GM21515 (cell line): ENCODE measurements around the gene HERC6.
A peak's percentile ranks its signal among the peaks of the same experiment; 100 is the strongest.
"Not testable (repeated sequence)": the region's sequence is repeated elsewhere in the genome, so short reads cannot be mapped to it uniquely, and the experiment has no call there.

Experiments
- ATAC-seq: cut with Tn5 transposase; IDR thresholded peaks from one replicate; pipeline ENCODE4 v1.9.1; 2021; ENCODE audit not compliant: unreplicated experiment

Gene HERC6

DNA sequence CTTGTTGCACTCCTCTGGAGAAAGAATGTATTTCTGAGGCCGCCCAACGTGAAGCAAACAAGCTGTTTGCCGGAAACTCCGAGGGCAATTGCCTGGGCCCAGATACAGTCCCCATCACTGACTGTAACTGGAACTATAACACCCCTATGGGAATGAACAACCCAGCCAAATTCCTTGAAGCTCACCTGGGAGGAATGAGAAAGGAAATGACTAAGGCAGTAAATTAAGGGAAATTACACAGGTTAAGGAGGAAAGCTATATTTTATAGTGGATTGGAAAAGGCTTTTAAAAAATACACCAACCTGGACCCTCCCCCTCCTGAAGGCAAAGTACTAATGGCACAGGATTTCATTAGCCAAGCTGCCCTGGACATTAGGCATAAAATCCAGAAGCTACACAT lies 66.6 kb downstream of the HERC6 start:
- ATAC-seq, result no peak

DNA sequence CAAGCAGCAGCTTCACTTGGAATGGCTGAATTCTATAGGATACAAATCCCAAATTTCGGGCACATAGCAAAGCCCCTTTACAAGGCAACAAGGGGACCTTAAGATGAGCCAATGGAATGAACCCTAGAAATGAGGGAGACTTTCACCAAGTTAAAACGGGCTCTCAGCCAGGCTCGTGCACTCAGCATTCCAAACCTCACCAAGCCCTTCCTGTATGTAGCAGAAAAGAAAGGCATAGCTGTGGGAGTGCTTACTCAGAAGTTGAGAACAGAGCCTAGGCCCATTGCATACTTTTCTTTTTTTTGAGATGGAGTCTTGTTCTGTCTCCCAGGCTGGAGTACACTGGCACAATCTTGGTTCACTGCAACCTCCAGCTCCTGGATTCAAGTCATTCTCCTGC lies 67.5 kb downstream of the HERC6 start:
- no peak for ATAC-seq

DNA sequence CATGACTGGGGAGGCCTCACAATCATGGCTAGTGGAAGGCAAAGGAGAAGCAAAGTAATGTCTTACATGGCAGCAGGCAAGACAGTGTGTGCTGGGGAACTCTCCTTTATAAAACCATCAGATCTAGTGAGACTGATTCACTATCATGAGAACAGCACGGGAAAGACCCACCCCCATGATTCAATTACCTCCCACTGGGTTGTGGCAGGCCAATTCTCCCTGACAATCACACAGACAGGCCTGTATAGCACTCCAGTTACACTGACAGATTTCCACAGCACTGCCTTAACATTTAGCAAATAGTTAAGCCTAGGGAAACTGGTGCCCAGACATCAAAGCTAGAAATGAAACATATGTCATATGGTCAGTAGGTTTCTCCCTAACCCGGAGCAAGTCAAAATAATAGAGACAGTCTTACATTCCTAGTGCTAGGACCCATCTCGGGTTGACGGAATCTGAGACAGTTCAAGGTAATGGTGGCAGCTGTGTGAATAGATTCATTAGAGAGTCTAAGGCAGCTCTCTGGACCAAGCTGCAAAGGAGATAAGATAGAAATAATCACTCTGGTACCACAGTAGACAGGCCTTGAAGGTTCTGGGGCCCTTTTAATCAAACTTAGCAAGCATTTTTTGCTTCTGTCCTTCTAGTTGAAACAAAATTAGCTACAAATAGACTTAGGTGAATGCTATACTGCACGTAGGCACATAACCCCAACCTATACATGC lies 68.9 kb downstream of the HERC6 start:
- no peak for ATAC-seq

DNA sequence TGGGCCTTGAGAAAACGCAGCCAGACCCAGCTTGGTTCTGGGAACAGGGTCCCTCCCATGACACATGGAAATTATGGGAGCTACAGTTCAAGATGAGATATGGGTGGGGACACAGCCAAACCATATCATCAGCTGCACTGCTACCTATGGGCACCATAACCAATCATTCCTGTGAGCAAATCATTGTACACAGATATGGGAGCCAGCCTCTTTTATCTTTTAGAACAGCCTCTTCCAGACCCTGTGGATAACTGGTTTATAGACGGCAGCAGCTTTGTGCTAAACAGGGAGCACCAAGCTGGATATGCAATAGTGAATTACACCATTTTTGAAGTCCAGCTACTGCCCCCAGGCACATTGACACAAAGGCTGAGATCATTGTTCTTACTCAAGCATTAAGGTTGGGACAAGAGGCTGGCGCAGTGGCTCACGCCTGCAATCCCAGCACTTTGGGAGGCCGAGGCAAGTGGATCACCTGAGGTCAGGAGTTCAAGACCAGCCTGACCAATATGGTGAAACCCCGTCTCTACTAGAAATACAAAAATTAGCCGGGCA lies 69.6 kb downstream of the HERC6 start:
- not testable (repeated sequence) for ATAC-seq

DNA sequence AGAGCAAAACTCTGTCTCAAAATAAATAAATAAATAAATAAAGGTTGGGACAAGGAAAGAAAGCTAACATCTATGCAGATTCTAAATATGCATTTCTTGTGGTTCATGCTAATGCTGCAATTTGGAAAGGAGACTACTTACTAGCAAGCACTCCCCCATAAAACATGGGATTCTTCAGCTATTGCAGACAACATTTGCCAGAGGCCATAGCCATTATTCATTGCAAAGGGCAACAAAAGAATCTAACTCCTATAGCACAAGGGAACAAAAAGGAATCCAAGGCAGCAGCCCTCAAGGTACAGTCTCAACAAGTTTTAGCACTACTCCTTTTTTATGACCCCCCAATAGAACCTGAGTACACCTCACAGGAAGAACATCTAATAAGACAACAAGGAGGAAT lies 70.2 kb downstream of the HERC6 start:
- no peak for ATAC-seq

DNA sequence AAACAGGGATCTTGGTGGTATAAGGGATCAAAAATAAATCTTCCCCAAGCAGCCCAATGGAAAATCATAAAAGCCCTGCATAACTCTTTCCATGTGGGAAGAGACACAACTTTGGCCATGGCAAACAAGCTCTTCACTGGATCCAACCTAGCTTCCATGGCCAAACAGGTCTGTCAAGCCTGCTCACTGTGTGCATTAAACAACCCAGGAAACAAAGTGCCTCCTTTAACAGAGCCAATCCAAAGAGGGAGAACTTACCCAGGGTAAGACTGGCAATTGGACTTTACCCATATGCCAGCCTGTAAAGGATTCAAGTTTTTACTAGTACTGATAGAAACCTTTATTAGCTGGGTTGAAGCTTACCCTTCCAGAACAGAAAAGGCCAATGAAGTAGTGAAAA lies 70.6 kb downstream of the HERC6 start:
- no peak for ATAC-seq

DNA sequence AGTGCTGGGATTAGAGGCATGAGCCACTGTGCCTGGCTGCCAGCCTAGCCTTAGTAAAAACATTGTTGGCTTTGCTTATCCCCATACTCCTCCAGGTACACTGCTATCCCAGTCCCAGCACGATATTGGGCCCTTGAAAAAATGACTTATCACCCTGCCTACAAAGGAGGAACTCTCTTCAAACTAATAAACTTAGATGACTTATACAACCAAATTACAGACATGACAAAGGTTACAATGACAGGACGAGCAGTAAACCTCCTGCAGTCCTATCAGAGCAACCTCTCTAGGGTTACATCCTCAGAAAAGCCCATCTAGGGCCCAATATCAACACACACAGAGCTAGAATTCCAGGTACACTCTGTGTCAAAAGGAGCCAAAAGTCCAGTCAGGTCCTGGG lies 72.6 kb downstream of the HERC6 start:
- no peak for ATAC-seq

DNA sequence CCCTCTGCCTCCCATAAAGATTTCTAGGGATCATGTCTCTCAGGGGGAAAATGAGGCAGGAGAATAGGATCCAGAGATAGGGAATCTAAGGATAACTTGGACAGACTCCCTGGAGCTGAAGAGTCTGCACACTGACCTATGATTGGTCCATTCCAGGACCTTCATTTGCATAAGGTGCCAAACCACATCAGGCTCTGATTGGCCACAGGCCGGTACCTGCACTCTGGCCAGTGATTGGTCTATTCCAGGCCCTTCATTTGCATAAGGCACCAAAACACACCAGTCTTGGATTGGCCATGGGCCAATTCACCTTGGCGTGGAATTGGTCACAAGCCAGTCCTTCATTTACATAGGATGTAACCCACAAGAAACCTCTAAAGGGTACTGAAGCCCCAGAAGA lies 74.3 kb downstream of the HERC6 start:
- no peak for ATAC-seq

DNA sequence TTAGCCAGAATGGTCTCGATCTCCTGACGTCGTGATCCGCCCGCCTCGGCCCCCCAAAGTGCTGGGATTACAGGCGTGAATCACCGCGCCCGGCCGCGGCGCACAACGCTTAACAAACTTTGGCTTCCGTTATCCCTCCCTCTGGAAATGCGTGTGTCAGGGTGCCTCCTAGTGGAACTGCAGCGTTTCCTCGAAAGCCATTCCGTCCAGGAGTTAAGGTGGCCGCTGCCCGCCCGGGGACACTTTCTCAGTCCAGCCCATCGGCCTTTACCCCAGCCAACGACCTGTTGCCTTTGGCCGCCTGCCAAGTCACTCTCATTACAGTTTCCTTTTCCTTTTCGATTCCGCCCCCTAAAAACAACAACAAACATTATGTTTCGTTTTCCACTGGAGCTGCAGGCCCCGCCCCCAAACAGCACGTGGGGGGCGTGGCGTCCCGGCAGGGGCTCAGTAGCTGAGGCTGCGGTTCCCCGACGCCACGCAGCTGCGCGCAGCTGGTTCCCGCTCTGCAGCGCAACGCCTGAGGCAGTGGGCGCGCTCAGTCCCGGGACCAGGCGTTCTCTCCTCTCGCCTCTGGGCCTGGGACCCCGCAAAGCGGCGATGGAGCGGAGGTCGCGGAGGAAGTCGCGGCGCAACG lies 78.1 kb downstream of the HERC6 start, which contains the start of gene HERC5:
TSS of gene HERC5 (plus strand) at position 450 of the 637 bp plus-strand sequence. CDS start at position 601, 151 bp downstream.
- ATAC-seq, result peak; percentile 91

DNA sequence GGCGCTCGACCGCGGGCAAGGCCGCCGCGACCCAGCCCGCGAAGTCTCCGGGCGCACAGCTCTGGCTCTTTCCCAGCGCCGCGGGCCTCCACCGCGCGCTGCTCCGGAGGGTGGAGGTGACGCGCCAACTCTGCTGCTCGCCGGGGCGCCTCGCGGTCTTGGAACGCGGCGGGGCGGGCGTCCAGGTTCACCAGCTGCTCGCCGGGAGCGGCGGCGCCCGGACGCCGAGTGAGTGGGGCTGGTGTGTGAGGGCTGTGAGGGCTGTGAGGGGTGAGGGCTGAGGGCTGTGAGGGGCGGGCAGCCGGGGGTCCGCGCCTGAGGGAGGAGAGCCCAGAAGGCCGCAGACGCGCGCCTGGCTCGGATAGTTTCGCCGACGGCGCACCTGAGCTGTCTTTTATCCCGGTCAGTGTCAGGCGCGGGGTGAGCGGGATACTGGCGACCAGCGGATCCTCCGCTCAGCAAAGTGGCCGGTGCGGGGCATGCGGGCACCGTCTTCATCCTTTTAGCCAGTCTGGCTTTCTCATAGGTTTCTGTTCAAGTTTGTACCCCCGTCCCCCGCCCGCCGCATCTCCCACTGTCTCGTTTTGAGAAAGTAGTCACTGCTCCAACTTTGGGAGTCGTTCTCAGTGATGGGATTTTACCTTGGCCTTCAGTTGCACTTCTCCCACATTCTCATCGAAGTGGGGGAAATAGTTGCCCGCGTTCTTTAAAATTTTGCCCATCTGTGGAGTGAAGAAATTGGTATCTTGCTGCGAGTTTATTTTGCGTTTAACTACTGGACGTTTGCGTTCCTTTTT lies 78.9 kb downstream of the HERC6 start:
- peak; percentile 45 for ATAC-seq

DNA sequence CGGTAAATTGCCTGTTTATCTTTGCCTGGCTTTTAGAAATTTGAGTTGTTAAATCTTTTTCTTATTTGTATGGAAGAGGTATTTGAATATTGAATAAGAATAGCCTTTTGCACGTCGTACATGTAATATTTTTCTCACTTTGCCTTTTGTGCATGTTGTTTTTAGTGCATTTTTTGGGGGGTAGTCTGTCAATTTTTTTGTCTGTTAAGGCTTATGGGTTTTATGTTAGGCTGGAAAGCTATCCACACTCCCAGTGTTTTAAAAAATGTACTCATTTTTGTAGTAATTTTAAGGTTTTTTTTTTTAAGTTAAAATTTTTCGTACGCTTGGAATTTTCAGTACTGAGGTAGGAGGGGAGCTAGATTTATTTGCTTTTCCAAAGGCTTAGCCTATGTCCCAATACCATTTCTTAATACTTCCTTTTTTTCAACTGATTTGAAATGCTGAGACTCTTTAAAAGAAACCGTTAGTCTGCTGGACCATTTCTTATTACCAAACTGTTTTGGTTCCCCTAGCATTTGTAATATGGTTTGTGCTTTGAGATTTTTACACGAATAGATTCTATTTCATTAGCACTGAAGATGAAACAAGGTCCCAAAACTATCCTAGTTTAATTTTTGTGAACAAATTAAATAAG lies 79.6 kb downstream of the HERC6 start:
- ATAC-seq, result no peak

DNA sequence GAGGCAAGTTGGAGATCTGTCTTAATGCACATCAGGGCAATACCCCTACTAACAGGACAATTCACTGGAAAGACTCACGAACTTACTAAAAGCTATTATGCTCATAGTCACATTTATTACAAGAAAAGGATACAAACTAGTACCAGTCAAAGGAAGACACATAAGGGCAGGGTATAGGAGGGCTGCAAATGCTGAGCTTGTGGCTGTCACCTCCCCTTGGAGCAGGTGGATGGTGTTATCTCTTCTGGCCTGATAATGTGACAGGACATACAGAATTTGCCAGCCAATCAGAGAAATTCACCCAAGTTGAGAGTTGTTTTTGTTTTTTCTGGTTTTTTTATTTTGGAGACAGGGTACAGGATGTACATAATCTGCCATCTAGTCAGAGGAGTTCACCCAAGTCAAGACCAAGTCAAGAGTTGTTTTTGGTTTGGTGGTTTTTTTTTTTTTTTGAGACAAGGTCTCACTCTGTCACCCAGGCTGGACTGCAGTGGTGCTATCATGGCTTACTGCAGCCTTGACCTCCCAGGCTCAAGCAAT lies 87.1 kb downstream of the HERC6 start:
- no peak for ATAC-seq

DNA sequence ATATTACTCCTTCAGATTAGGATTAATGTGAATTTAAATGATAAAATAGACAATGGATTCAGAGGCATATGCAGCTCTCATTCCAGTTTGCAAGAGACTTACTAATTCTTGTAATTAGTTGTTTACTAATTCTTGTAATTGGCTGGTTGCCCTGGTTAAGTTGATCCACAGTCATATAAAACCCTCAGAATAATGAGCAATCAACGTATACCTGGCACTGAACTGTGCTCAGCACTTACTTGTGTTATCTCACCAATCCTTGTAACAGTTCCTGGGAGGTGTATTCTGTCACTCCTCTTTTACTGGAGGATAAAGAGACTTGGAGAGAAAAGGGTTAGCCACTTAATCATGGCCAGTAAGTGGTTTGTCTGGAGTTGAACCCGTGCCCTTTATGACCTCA lies 88.7 kb downstream of the HERC6 start:
- ATAC-seq, result no peak

DNA sequence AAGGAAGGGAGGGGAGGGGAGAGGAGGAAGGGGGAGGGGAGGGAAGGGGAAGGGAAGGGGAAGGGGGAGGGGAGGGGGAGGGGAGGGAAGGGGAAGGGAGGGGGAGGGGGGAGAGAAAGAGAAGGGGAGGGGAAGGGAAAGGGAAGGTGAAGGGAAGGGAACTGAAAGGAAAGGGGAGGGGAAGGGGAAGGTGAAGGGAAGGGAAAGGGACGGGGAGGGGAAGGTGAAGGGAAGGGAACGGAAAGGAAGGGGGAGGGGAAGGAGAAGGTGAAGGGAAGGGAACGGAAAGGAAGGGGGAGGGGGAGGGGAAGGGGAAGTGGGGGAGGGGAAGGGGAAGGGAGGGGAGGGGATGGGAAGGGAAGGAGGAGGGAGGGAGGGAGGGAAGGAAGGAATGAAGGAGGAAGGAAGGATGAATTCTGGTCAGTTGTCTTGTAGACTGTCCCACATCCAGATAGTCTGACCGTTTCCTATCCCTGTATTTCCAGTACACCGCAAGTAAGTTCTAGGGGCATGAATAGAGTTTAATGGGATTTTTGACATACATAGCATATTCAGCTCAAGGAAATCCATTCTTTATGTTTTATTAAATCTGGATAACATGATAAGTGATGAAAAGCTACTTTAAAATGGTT lies 98.7 kb downstream of the HERC6 start:
- no peak for ATAC-seq

DNA sequence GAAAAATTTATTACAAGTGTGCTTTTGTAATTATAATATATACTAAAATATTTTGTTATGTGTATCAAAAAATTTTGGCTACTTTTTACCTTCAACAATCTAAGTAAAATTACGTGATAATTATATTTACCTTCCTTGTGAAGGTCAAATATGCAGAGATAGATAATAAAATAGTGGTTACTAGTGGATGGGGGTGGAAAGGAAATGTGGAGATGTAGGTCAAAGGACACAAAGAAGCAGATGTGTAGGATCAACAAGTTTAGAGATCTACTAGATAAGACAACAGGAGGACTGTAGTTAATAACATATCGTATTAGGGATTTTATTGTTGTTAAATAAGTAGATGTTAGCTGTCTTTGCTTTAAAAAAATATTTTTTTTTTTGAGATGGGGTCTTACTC lies 99.6 kb downstream of the HERC6 start:
- no peak for ATAC-seq

DNA sequence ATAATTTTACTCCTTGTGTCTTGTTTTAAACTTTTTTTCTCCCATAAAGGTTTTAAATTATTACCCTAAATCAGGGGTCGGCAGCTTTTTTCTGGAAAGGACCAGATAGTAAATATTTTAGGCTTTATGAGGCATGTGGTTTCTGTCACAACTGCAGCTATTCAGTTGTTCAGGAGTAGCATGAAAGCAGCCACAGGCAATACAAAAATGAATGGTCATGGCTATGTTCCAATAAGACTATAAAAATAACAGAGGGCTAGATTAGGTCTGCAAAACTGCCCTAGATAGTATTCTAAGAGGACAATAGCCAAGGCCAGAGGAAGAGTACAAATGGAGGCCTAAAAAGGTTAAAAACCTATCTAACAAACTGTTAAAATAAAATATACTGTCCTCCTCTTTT lies 102.9 kb downstream of the HERC6 start:
- no peak for ATAC-seq

DNA sequence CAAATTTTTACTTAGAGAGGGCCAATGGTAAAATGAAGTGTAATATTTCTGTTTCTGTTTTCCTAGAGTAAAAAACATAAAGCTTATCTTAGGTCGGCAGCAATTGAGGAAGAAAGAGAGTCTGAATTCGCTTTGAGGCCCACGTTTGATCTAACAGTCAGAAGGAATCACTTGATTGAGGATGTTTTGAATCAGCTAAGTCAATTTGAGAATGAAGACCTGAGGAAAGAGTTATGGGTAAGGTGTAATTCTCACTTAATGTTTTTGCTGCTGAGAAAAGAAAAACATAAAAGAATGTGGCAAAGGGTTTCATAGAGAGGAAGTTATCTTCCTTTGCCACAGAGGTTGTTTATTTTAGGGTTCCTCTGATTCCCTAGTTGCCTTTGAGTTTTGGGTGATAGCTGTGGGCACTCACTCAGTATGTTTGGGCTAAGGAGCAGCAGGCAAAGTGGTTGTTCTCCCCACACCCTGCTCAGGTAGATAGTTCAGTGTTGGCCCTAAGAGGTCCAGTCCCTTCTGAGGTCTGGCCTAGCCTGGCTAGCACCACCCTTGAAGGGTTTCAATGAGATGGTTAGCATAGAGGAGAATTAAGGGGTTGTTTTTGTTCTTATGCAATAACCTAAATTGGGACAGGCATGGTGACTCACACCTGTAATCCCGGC lies 110.6 kb downstream of the HERC6 start:
- ATAC-seq, result no peak
